Loucy (cell line): ENCODE results near the gene ACER2.

ENCODE experiments used
- CTCF ChIP-seq: fragments of 200-600 bp; sonication (generic); conservative IDR thresholded peaks from 2 replicates; pipeline ENCODE4 v1.5.1; 2014; ENCODE audit warnings: mild to moderate bottlenecking, antibody characterized with exemption, low read length
- EZH2phosphoT487 ChIP-seq: fragments of 200-600 bp; IDR thresholded peaks from 2 replicates; pipeline ENCODE4 v1.6.1; 2018; ENCODE audit warnings: antibody characterized with exemption, mild to moderate bottlenecking, moderate library complexity, borderline replicate concordance

- TF ChIP-seq CTCF (no peak), EZH2phosphoT487 (no peak)
Observed at GRCh38 chr9:19465586-19466279, 56.9 kb downstream of the ACER2 start.
